ENCODE data around the gene LBP.

Gene LBP

GRCh38 chr20:38424401-38424800, 78.1 kb downstream of the LBP start:
- TF ChIP-seq CTCF (IDR thresholded peaks at IDR 0.05; ENCODE audit: control insufficient read depth, insufficient read depth, low read depth, low read length, missing control alignments): no peak
- H3K4me3 ChIP-seq (ENCODE audit: control insufficient read depth, low read depth, low read length): no peak overlapping the region
- DNase-seq (ENCODE audit: low read depth): no peak

- no peak overlapping the region for H3K4me3 ChIP-seq (ENCODE audit: control insufficient read depth, low read depth, low read length)
- no peak for TF ChIP-seq CTCF (IDR thresholded peaks at IDR 0.05; ENCODE audit: control insufficient read depth, insufficient read depth, low read depth, low read length, missing control alignments)
- DNase-seq (ENCODE audit: low read depth): peak; percentile 72
These were observed 80.0 kb downstream of the LBP start for GRCh38 chr20:38426006-38426897.
